Fibroblast of lung (primary cell): ENCODE measurements around the gene TSPYL2. TPM values are rescaled to one million over a fixed set of nuclear protein-coding genes. Genes with fewer than 3 reads are reported as not detected.

Experiments used
- DNase-seq, 2 donors: peaks; one replicate each; pipeline versions ENCODE4 v3.0.0 to v3.0.0-alpha.2; 2010; ENCODE audit warnings: low read depth in 2 of 2
- H2AFZ ChIP-seq: 2 replicates; pipeline ENCODE4 v1.5.1; 2012; ENCODE audit warnings: low read length, control low read depth, inconsistent platforms
- H3K27ac ChIP-seq: 2 replicates; pipeline ENCODE4 v1.5.1; 2011; ENCODE audit warnings: low read length, control low read depth; ENCODE audit not compliant: insufficient read depth
- H3K27me3 ChIP-seq: 2 replicates; pipeline ENCODE4 v1.5.1; 2011; ENCODE audit warnings: mild to moderate bottlenecking, low read length; ENCODE audit not compliant: control insufficient read depth, insufficient read depth
- H3K36me3 ChIP-seq: 2 replicates; pipeline ENCODE4 v1.5.1; 2011; ENCODE audit warnings: low read length; ENCODE audit not compliant: control insufficient read depth, insufficient read depth
- H3K4me1 ChIP-seq: 2 replicates; pipeline ENCODE4 v1.5.1; 2011; ENCODE audit warnings: low read length; ENCODE audit not compliant: control insufficient read depth, insufficient read depth; ENCODE audit errors: extremely low read depth
- H3K4me2 ChIP-seq: 2 replicates; pipeline ENCODE4 v1.5.1; 2011; ENCODE audit warnings: low read length, control low read depth; ENCODE audit not compliant: insufficient read depth; ENCODE audit errors: extremely low read depth
- H3K4me3 ChIP-seq, 4 experiments: fragments of 200-600 bp in 1 of 4; sonication (generic) in 1 of 4; replicated peaks in 1 of 4; 2 replicates each; pipeline ENCODE4 v1.5.1; 2011 to 2016; ENCODE audit warnings: low read length in 4 of 4, low read depth in 3 of 4, mild to moderate bottlenecking in 3 of 4, control low read depth in 2 of 4, inconsistent platforms in 1 of 4, mixed read lengths in 1 of 4; ENCODE audit not compliant: insufficient read depth in 1 of 4; ENCODE audit errors: control extremely low read depth in 1 of 4
- H3K79me2 ChIP-seq: 2 replicates; pipeline ENCODE4 v1.5.1; 2012; ENCODE audit warnings: mild to moderate bottlenecking, low read length, inconsistent platforms; ENCODE audit not compliant: control insufficient read depth, insufficient read depth
- H3K9ac ChIP-seq: 2 replicates; pipeline ENCODE4 v1.5.1; 2011; ENCODE audit warnings: mild to moderate bottlenecking, low read length, control low read depth; ENCODE audit not compliant: insufficient read depth
- H3K9me3 ChIP-seq: 2 replicates; pipeline ENCODE4 v1.5.1; 2012; ENCODE audit warnings: low read depth, low read length; ENCODE audit not compliant: control insufficient read depth, insufficient read depth
- H4K20me1 ChIP-seq: 2 replicates; pipeline ENCODE4 v1.5.1; 2011; ENCODE audit warnings: low read length; ENCODE audit not compliant: control insufficient read depth, insufficient read depth; ENCODE audit errors: extremely low read depth
- CTCF ChIP-seq, 2 donors: IDR thresholded peaks in 1 of 2; conservative IDR thresholded peaks in 1 of 2; 1 replicate in 1 of 2; 2 replicates in 1 of 2; pipeline ENCODE4 v1.5.1; 2011 to 2012; ENCODE audit warnings: low read length in 2 of 2, control low read depth in 1 of 2, inconsistent platforms in 1 of 2, low read depth in 1 of 2, mild to moderate bottlenecking in 1 of 2
- EZH2 ChIP-seq: IDR thresholded peaks from 2 replicates; pipeline ENCODE4 v1.5.1; 2012; ENCODE audit warnings: low read length, control low read depth, mild to moderate bottlenecking; ENCODE audit errors: missing control alignments
- polyA plus RNA-seq, 2 donors: library from polyadenylated mRNA; depleted of rRNA in 1 of 2; stranded (reverse) in 1 of 2; unstranded in 1 of 2; fragments of >200 nt; gene quantifications; 2 replicates each; pipeline ENCODE4 v1.2.1, GENCODE V29; 2011 to 2012; ENCODE audit warnings: missing spikeins in 1 of 2
- total RNA-seq: library from RNA; depleted of rRNA; stranded (reverse); fragments of >200 nt; gene quantifications from 2 replicates; pipeline ENCODE4 v1.2.1, GENCODE V29; 2014

The TSPYL2 gene
- total and polyA plus RNA-seq, 2 donors (not counting 1 experiment from before 2014, with no cell fraction given), result 10.2 to 21.0 TPM

GRCh38 chrX:53116101-53116500 is 33.9 kb downstream of the TSPYL2 start:
- peak overlapping the region; percentile 54 for H3K4me2 ChIP-seq
- peak overlapping the region; percentile 5 to 40 (median 16) for H3K4me3 ChIP-seq
- peak; percentile 80 to 85 for DNase-seq
- H4K20me1 ChIP-seq, result no peaks in the 10 kb centered on the region
- TF ChIP-seq EZH2 (no peak), CTCF (conservative IDR thresholded peaks at IDR 0.05 in 1 of 2, IDR thresholded peaks at IDR 0.05 in 1 of 2; ENCODE audit: low read depth in 1 of 2, low read length in 2 of 2) (no peak)
- no peaks in the 10 kb centered on the region for H3K9me3 ChIP-seq
- no peaks in the 10 kb centered on the region for H3K36me3 ChIP-seq
- H2AFZ ChIP-seq, result no peak overlapping the region
- peak overlapping the region; percentile 30 for H3K9ac ChIP-seq
- peak overlapping the region; percentile 75 for H3K27ac ChIP-seq
- no peaks in the 10 kb centered on the region for H3K27me3 ChIP-seq
- H3K4me1 ChIP-seq, result peaks cover 2% of the 10 kb centered on the region
- H3K79me2 ChIP-seq, result no peaks in the 10 kb centered on the region

GRCh38 chrX:53122013-53122412 is 39.8 kb downstream of the TSPYL2 start:
- H3K9me3 ChIP-seq, result no peaks in the 10 kb centered on the region
- no peaks in the 10 kb centered on the region for H3K27me3 ChIP-seq
- no peaks in the 10 kb centered on the region for H3K4me1 ChIP-seq
- H3K36me3 ChIP-seq, result no peaks in the 10 kb centered on the region
- H3K9ac ChIP-seq, result no peak overlapping the region
- DNase-seq, result no peak
- H2AFZ ChIP-seq, result no peak overlapping the region
- H3K4me3 ChIP-seq, result no peak overlapping the region
- no peaks in the 10 kb centered on the region for H3K79me2 ChIP-seq
- H4K20me1 ChIP-seq, result no peaks in the 10 kb centered on the region
- H3K4me2 ChIP-seq, result no peak overlapping the region
- TF ChIP-seq CTCF (conservative IDR thresholded peaks at IDR 0.05 in 1 of 2, IDR thresholded peaks at IDR 0.05 in 1 of 2; ENCODE audit: low read depth in 1 of 2, low read length in 2 of 2) (no peak), EZH2 (no peak)
- no peak overlapping the region for H3K27ac ChIP-seq

GRCh38 chrX:53125506-53125905 is 43.3 kb downstream of the TSPYL2 start:
- no peaks in the 10 kb centered on the region for H3K36me3 ChIP-seq
- no peak overlapping the region for H3K27ac ChIP-seq
- H3K4me2 ChIP-seq, result no peak overlapping the region
- H3K4me1 ChIP-seq, result peaks cover 4% of the 10 kb centered on the region
- H3K4me3 ChIP-seq, result no peak overlapping the region
- no peaks in the 10 kb centered on the region for H3K79me2 ChIP-seq
- no peaks in the 10 kb centered on the region for H3K9me3 ChIP-seq
- H3K27me3 ChIP-seq, result no peaks in the 10 kb centered on the region
- H4K20me1 ChIP-seq, result no peaks in the 10 kb centered on the region
- TF ChIP-seq EZH2 (no peak), CTCF (conservative IDR thresholded peaks at IDR 0.05 in 1 of 2, IDR thresholded peaks at IDR 0.05 in 1 of 2; ENCODE audit: low read depth in 1 of 2, low read length in 2 of 2) (no peak)
- H2AFZ ChIP-seq, result no peak overlapping the region
- peak in 1 of 2 donors; percentile 31 for DNase-seq
- H3K9ac ChIP-seq, result no peak overlapping the region
